H1 (cell line): Measurements from ENCODE around the gene PCIF1. TPM values are rescaled to one million over a fixed set of nuclear protein-coding genes. Genes with fewer than 3 reads are reported as not detected.

ENCODE experiments used
- CTCF ChIP-seq, 3 experiments: IDR thresholded peaks; 1 replicate in 2 of 3; 2 replicates in 1 of 3; pipeline versions ENCODE4 v1.5.1 to v1.6.1; 2011; ENCODE audit warnings: low read length in 3 of 3, mild to moderate bottlenecking in 3 of 3, inconsistent platforms in 2 of 3, low read depth in 1 of 3, moderate library complexity in 1 of 3; ENCODE audit not compliant: insufficient read depth in 1 of 3; ENCODE audit errors: control extremely low read depth in 1 of 3
- JUND ChIP-seq: IDR thresholded peaks from 2 replicates; pipeline ENCODE4 v1.6.1; 2011; ENCODE audit warnings: mild to moderate bottlenecking, improper control_type of control experiment, low read length
- NRF1 ChIP-seq: IDR thresholded peaks from 2 replicates; pipeline ENCODE4 v1.6.1; 2011; ENCODE audit warnings: mild to moderate bottlenecking, low read depth, low read length, improper control_type of control experiment
- RXRA ChIP-seq: IDR thresholded peaks from 2 replicates; pipeline ENCODE4 v1.6.1; 2011; ENCODE audit warnings: low read depth, mild to moderate bottlenecking, low read length, moderate library complexity; ENCODE audit not compliant: insufficient read depth
- polyA plus RNA-seq, 7 experiments: library from polyadenylated mRNA; depleted of rRNA in 3 of 7; stranded (reverse) in 5 of 7; unstranded in 2 of 7; fragments of >200 nt in 5 of 7; fragments of 200-250 nt in 2 of 7; gene quantifications; 1 replicate in 5 of 7; 2 replicates in 1 of 7; 4 replicates in 1 of 7; pipeline versions ENCODE4 v1.2.1 to v1.2.3, GENCODE V29; 2011 to 2013; ENCODE audit warnings: missing spikeins in 2 of 7, mixed read lengths in 2 of 7
- total RNA-seq: library from RNA; stranded (reverse); fragmentation: NEBNext Ultra II Directional; extraction: Animal tissue kit (Norgen Biotek cat#: 25700); gene quantifications from 2 replicates; pipeline ENCODE4 v1.2.1, GENCODE V29; 2021

Gene PCIF1
- total and polyA plus RNA-seq, 2 of the 8 experiments (the other 6 are each of a cell fraction or from before 2014, with no cell fraction given): 30.3 to 30.6 TPM

- TF ChIP-seq CTCF (IDR thresholded peaks at IDR 0.05; ENCODE audit: control extremely low read depth in 1 of 3, insufficient read depth in 1 of 3, low read depth in 1 of 3, low read length in 3 of 3): no peak
- no peak for TF ChIP-seq NRF1
- no peak for TF ChIP-seq JUND
- TF ChIP-seq RXRA: no peak
Measured at GRCh38 chr20:45945678-45946148, 11.2 kb downstream of the PCIF1 start (continued).
